ENCODE results near the gene PRKCH.

The PRKCH gene

DNA sequence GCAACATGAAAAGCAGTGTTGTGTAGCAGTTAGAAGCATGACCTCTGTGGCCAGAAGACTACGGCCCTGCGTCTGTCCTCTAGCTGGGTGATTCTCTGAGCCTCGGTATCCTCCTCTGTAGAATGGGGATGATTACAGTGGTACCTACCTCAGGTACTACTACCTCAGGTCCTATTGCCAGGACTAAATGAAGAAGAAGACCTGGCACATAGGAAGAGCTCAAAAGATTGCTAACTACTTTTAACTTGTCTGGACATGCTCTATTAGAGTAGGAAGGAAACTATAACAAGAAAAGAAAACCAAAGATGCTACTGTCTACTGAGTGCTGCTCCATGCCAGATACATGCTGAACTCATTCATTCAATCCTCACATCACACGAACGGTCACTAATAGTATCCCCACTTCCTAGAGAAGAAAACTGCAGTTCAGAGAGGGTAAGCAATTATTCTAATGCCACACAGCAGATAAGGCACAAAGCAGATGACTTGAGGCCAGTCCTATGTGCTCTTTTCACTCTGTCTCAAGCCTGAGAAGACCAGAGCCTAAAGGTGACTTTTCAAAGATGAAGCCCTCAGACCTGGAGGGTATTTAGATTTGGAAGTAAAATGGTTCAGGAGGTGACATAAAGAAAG, 265.8 kb downstream of the PRKCH start:
- H3K27me3 ChIP-seq (ENCODE audit: insufficient read depth, low read length) = no peaks in the 10 kb centered on the region
- no peaks in the 10 kb centered on the region for H3K9me3 ChIP-seq (ENCODE audit: insufficient read depth, low read depth, low read length)
- no peak overlapping the region for H3K27ac ChIP-seq (ENCODE audit: low read length)
- no peak overlapping the region for H3K9ac ChIP-seq (ENCODE audit: low read depth, low read length)
- H3K36me3 ChIP-seq (ENCODE audit: insufficient read depth, low read depth, low read length) = no peaks in the 10 kb centered on the region
- no peak overlapping the region for H3K4me3 ChIP-seq (ENCODE audit: low read length)
- H3K4me1 ChIP-seq (ENCODE audit: insufficient read depth, low read length) = no peaks in the 10 kb centered on the region

DNA sequence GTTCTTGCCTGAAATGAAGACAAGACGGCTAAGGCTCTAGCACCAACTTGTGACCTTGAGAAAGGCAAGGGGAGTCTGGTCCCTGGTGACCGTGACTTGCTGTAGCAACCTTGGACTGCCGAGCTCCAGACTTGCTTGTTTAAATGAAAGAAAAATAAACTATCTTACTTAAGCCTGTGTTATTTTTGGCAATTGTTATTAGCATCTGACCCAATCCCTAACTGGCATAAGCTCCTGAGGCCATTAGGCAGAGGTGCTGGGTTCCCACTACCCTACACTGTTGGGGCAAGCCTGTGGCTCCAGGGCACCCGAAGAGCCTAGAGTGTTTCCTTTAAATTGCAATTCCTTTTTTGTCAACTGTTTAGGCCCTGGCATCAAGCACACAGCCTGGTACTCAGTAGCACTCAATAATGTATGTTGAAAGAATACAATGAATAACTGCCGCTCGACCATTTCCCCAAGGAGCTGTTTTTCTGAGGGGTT, 267.1 kb downstream of the PRKCH start:
- no peak overlapping the region for H3K4me3 ChIP-seq (ENCODE audit: low read length)
- H3K9me3 ChIP-seq (ENCODE audit: insufficient read depth, low read depth, low read length) = no peaks in the 10 kb centered on the region
- H3K4me1 ChIP-seq (ENCODE audit: insufficient read depth, low read length) = no peaks in the 10 kb centered on the region

DNA sequence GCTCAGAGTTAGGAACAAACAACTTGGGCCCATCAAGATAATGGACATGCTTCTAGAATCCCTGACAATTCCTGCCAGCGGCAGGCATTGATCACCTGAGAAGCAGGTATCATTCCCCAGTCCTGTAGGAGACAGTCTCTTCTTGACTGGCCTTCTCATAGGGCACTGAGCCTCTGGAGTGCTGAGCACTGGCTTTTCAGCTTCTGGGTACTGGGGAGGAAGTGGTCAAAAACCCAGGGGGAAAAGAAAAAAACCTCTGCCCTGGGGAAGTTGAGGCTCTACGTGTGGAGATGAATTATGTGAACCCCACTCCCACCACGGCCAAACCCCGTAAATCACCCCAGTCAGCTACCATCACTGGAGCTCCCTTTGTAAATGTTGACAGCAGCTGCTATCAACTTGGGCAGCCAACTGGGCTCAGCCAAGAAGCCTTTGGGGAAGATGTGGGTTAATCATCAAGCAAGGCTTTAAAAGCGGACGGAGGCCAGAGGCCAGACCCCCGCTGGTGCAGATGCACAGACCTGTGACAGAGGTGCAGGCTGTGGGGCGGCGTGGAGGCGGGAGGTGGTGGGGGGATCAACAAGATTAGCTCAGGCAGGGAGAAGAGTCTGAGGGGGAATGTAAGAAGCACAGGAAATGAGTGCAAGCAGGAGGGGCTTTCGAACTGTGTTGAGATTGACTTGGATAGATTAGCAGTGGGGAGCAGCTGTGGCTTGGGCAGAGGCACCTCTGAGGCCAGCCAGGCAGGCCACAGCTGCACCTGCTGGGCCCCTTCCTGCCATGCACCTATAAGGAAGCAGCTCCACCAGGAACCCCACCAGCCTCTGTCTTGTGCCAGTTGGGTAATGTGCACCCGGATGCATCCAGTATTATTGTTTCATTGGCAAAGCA, 268.6 kb downstream of the PRKCH start:
- Histone ChIP-seq H3K27ac (ENCODE audit: low read length) (no peak overlapping the region), H3K4me1 (ENCODE audit: insufficient read depth, low read length) (no peaks in the 10 kb centered on the region), H3K9ac (ENCODE audit: low read depth, low read length) (no peak overlapping the region), H3K4me3 (ENCODE audit: low read length) (no peak overlapping the region), H3K27me3 (ENCODE audit: insufficient read depth, low read length) (no peaks in the 10 kb centered on the region), H3K9me3 (ENCODE audit: insufficient read depth, low read depth, low read length) (no peaks in the 10 kb centered on the region), H3K36me3 (ENCODE audit: insufficient read depth, low read depth, low read length) (no peaks in the 10 kb centered on the region)

More for the DNA sequence above, 267.1 kb downstream of the PRKCH start:
- Histone ChIP-seq H3K27me3 (ENCODE audit: insufficient read depth, low read length) (no peaks in the 10 kb centered on the region), H3K9ac (ENCODE audit: low read depth, low read length) (no peak overlapping the region), H3K27ac (ENCODE audit: low read length) (no peak overlapping the region), H3K36me3 (ENCODE audit: insufficient read depth, low read depth, low read length) (no peaks in the 10 kb centered on the region)

DNA sequence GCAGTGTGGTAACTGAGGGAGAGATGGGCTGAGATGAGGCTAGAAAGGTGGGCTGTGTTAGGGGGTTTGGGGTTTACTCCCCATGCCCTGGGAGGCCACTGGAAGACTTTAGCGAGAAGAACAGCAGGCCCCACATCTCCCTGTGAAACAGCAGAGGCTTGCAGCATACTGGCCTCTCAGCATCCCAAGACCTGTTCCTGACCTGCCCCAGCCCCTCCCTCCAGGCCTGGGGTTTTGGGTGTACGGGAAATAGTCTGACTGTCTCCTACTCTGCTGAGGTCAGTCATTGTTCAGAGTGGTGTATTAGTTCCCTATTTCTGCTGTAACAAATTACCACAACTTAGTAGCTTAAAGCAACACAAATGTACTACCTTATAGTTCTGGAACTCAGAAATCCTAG, 270.5 kb downstream of the PRKCH start:
- H3K4me1 ChIP-seq (ENCODE audit: insufficient read depth, low read length) = peaks cover 4% of the 10 kb centered on the region
- H3K27ac ChIP-seq (ENCODE audit: low read length) = no peak overlapping the region

DNA sequence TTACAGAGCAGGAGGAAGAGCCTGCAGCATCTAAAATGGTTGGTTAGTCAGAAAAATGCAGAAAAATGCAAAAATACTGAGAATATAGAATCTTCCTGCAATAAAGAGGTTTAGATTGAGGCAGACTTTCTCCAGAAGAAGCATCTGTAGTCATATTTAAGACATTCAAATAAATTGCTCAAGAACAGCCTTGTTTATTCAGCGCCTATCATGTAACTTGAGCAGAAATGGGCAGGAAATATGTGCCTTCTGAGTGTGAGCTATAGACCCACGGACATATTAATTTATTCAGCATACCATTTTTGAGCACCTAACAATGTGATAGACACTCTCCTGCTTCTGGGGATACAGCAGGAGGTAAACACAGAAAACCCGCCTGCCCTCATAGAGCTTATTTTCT, 272.0 kb downstream of the PRKCH start:
- H3K4me1 ChIP-seq (ENCODE audit: insufficient read depth, low read length) = peaks cover 14% of the 10 kb centered on the region

More for the DNA sequence above, 270.5 kb downstream of the PRKCH start:
- Histone ChIP-seq H3K36me3 (ENCODE audit: insufficient read depth, low read depth, low read length) (no peaks in the 10 kb centered on the region), H3K27me3 (ENCODE audit: insufficient read depth, low read length) (no peaks in the 10 kb centered on the region), H3K9me3 (ENCODE audit: insufficient read depth, low read depth, low read length) (no peaks in the 10 kb centered on the region), H3K9ac (ENCODE audit: low read depth, low read length) (no peak overlapping the region), H3K4me3 (ENCODE audit: low read length) (no peak overlapping the region)

DNA sequence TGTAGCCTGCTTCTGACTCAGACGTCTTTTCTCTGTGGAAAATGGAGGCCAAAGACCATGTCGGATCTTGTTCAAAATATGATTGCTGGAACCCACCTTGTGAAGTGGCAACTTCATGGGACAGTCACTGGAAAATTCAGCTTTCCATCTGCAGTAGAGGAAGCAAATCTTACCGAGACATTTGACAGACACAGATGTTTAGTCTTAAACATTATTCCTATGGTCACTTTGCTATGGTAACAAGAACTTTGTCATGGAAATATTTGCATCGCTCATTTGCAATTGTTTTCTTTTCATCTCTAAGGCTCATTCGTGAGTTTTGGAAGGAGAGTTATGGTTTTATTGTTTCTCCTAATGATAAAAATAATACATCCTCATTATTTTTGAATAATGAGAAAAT, 275.6 kb downstream of the PRKCH start:
- Histone ChIP-seq H3K27me3 (ENCODE audit: insufficient read depth, low read length) (no peaks in the 10 kb centered on the region), H3K9me3 (ENCODE audit: insufficient read depth, low read depth, low read length) (no peaks in the 10 kb centered on the region), H3K36me3 (ENCODE audit: insufficient read depth, low read depth, low read length) (no peaks in the 10 kb centered on the region), H3K9ac (ENCODE audit: low read depth, low read length) (no peak overlapping the region), H3K27ac (ENCODE audit: low read length) (no peak overlapping the region), H3K4me3 (ENCODE audit: low read length) (no peak overlapping the region), H3K4me1 (ENCODE audit: insufficient read depth, low read length) (peaks cover 22% of the 10 kb centered on the region)

More for the DNA sequence above, 272.0 kb downstream of the PRKCH start:
- H3K36me3 ChIP-seq (ENCODE audit: insufficient read depth, low read depth, low read length) = no peaks in the 10 kb centered on the region
- no peaks in the 10 kb centered on the region for H3K9me3 ChIP-seq (ENCODE audit: insufficient read depth, low read depth, low read length)
- H3K27ac ChIP-seq (ENCODE audit: low read length) = no peak overlapping the region
- H3K27me3 ChIP-seq (ENCODE audit: insufficient read depth, low read length) = no peaks in the 10 kb centered on the region
- H3K9ac ChIP-seq (ENCODE audit: low read depth, low read length) = no peak overlapping the region
- no peak overlapping the region for H3K4me3 ChIP-seq (ENCODE audit: low read length)

DNA sequence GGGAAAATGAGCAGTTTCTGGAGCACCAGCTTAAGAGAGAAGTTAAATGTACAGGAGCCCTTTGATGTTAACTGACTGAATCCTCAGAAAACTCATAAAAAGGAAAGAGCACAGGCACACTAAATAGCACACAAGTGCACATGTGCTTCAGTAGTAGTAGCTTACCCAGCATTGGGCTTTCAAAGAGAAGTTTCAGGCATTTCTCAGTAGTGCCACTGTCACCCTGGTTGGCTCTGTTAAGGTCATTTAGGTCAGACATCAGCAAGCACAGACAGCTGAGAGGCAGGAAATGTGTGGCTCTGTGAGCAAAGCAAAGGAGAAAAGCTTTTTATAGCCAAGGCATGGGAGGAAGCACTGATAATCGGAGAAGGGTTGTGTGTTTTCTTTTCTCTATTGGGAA, 277.6 kb downstream of the PRKCH start:
- no peak overlapping the region for H3K27ac ChIP-seq (ENCODE audit: low read length)
- H3K27me3 ChIP-seq (ENCODE audit: insufficient read depth, low read length) = no peaks in the 10 kb centered on the region
- H3K4me1 ChIP-seq (ENCODE audit: insufficient read depth, low read length) = peaks cover 35% of the 10 kb centered on the region
- H3K9me3 ChIP-seq (ENCODE audit: insufficient read depth, low read depth, low read length) = no peaks in the 10 kb centered on the region
- no peaks in the 10 kb centered on the region for H3K36me3 ChIP-seq (ENCODE audit: insufficient read depth, low read depth, low read length)
- no peak overlapping the region for H3K4me3 ChIP-seq (ENCODE audit: low read length)
- no peak overlapping the region for H3K9ac ChIP-seq (ENCODE audit: low read depth, low read length)

DNA sequence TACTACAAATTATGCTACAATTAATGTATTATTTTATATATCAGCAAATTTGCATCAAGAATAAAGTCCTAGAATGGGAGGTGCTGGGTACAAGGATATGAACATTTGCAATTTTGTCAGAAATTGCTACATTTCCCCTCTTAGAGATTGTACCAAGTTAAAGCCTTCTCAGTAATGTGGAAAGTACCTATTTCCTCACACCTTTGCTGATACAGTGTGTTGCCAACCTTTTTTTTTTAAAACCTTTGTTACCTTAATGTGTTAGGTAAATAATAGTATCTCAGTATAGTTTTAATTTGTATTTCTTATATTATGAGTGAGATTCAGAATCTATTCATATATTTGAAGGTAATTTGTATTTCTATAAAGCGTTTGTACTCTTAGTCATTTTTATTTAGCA, 278.6 kb downstream of the PRKCH start:
- Histone ChIP-seq H3K9me3 (ENCODE audit: insufficient read depth, low read depth, low read length) (no peaks in the 10 kb centered on the region), H3K4me1 (ENCODE audit: insufficient read depth, low read length) (peaks cover 35% of the 10 kb centered on the region), H3K27me3 (ENCODE audit: insufficient read depth, low read length) (no peaks in the 10 kb centered on the region), H3K9ac (ENCODE audit: low read depth, low read length) (no peak overlapping the region), H3K27ac (ENCODE audit: low read length) (no peak overlapping the region), H3K36me3 (ENCODE audit: insufficient read depth, low read depth, low read length) (no peaks in the 10 kb centered on the region), H3K4me3 (ENCODE audit: low read length) (no peak overlapping the region)

All from iPS-20b (cell line).